GM21576 (cell line): ENCODE measurements around the gene TMEM114.

ENCODE experiments used
- ATAC-seq: cut with Tn5 transposase; IDR thresholded peaks from one replicate; pipeline ENCODE4 v1.9.1; 2021; ENCODE audit warnings: mild to moderate bottlenecking, moderate library complexity; ENCODE audit not compliant: unreplicated experiment

The TMEM114 gene

DNA sequence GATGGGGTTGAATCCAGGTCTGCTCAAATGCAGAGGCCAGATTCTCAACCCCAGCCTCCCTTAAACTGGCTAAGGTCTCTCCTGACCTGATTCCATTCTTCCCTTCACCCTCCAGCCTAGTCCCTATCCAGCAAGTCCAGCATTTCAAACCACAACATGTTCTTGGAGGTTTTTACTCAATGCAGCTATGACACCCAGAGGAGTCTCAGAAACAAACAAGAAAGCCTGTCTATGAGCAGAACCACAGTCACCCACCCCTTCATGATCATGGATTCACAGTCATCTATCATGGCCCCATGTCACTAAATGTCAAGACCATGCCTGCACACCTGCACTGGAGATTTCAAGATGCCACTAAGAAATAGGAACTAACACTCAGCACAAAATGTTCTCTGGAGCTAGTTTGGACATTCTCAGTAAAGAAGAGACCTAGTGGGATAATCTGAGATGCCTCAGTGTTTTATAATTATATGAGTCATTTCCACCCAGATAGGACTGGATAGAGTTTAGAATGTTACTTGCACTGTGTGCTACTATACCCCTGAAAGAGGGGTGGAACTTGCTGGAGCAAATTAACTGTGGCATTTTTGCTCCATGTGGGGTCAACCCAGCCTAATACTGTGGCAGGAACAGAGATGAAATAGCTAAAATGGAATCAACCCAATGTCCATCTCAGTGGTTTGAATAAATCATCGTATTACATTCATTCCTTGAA lies 21.7 kb upstream of the TMEM114 start:
- ATAC-seq, result no peak

DNA sequence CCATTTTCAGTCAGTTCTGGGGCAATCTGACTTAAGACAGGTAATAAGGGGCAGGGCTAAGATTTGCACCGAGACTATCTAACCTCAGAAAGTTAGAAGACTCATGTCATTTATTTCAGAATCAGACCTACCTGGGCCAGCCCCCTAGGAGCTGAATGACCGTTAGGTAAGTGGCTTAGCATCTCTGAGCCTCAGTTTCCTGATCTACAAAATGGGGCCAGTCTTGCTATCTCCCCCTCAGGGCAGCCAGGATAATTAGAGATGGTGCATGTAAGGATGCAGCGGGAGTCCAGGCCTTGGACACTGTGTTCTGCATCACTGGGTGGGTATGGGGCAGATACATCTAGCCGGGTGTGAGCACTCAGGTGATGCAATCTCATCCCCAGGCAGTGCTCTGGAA lies 20.8 kb upstream of the TMEM114 start:
- no peak for ATAC-seq

DNA sequence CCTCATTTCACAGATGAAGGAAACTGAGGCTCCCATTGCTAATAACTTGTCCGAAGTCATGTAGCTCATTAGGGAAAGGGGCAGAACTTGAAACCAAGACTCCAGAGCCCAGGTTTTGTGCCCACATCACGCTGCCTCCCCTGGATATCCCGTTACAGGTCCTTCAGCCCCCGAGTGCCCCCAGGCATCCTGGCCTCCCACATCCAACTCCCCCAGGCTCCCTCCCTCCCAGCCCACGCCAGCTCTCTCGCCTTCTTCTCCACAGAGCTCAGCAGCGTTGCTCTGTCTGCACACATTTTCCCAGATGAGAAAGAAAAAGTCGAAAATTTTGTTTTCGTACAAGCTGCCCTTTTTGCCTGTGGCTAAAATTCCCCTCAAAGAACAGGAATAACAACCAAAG lies 16.9 kb upstream of the TMEM114 start:
- no peak for ATAC-seq

DNA sequence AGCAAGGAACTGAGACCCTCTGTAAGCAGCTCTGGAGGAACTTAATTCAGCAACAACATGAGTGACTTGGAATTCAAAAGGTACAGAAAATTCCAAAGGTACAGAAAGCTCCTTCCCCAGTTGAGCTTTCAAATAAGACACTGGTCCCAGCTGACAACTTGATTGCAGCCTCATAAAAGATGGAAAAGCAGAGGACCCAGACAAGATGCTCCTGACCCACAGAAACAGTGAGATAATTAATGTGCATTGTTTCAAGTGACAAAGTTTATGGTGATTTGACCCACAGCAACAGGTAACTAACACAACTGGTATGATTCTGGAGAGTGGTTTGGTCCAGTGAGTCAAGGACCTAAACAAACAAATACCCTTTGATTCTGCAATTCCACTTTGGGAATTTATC lies 15.2 kb upstream of the TMEM114 start:
- ATAC-seq, result no peak

DNA sequence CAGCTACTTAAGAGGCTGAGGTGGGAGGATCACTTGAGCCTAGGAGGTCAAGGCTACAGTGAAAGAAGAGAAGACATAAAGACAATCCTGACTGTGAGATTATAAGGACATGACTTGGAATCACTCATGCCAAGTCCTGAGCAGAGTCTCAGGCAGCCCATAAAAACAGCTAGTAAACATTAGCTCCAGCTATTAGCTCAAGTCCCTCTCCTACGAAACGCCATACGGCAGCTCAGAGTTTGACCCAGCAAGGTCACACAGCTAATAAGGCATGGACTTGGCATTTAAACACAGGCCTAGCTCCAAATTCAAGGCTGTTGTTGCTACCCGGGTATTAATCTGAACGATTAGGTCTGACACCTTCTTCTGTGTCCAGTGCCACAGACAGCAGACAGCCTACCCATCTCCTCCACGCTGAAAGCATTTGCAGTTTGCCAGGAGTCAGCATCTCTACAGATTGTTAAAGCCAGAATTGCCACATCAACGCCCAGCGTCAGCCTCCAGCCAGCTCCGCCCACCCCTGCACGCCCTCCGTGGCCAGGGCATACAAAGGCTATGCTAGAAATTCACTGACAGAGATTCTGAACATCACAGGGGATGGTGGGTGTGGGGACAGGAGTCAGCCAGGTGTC lies 9.9 kb upstream of the TMEM114 start:
- ATAC-seq, result no peak

DNA sequence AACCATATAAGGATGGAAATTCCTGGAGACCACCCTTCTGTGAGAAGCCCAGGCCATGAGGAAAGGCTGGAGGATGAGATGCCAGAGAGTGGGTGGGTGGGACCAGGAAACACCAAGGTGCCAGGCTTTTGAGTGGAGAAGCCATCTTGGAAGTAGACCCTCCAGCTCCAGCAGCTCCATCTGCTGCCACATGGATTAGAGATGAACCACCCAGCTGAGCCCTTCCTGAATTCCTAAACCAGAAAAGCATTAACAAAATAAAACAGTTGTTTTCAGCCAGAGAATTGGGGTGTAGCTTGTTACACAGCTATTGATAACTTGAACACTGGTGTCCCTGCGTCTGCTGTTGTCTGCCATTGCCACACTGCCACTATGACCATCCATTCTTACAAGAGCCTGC lies 6.3 kb upstream of the TMEM114 start:
- no peak for ATAC-seq

DNA sequence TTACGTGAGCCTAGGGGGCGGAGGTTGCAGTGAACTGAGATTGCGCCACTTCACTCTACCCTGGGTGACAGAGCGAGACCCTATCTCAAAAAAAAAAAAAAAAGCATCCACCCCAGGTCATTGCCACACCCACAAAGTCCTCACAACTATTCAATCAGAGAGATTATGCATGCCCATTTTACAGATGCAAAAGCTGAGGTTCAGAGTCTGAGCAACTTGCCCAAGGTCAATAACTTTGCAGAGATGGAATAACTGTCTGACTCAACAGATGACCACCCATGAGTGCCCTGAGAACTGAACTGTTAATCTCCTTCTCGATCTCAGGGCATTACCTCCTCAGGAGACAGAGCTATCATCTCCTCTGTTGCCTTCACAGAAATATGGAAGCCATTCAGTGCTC lies 5.5 kb upstream of the TMEM114 start:
- no peak for ATAC-seq

DNA sequence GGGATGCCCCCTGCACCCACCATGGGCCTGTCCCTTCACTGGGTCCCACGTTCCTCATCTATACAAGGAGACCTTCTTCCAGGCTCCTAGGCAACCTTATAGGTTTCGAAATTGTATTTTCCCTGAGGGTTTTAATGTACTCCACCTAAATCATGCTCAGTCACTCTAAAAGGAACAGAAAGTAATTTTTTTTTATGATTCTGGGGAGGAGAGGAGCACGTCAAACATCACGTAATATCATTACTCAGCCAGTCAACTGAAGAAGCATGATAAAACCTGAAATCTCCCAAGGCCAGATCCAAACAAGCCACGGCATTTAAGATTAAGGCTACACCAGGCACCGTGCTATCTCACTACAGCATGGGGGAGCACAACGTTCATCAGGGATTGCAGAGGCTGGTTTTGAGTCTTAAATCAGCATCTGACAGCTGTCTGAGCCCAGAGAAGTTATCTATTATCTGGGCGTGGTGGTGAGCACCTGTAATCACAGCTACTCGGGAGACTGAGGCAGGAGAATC lies 3.9 kb upstream of the TMEM114 start:
- ATAC-seq, result no peak

DNA sequence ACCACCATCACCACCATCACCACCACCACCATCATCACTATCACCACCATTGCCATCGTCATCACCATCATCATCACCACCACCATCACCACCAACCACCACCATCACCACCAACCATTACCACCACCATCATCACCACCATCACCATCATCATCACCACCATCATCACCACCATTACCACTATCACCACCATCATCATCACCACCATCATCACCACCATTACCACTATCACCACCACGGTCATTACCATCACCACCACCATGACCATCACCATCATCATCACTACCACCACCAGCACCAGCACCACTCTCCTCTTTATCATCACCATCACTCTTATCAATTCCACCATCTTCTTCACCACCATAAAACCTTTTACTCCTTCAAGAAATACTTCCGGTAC lies 1.1 kb upstream of the TMEM114 start:
- no peak for ATAC-seq

DNA sequence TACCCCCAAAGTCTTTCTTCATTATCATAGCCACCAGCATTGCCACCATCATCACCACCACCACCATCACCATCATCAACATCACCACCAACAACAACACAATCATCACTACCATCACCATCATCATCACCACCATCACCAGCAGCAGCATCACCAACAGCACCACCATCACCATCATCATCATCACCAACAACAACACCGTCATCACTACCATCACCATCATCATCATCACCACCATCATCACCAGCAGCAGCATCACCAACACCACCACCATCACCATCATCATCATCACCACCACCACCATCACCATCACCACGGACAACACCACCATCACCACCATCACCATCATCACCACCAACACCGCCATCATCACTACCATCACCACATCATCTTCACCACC lies 500 bp upstream of the TMEM114 start:
- ATAC-seq, result no peak

DNA sequence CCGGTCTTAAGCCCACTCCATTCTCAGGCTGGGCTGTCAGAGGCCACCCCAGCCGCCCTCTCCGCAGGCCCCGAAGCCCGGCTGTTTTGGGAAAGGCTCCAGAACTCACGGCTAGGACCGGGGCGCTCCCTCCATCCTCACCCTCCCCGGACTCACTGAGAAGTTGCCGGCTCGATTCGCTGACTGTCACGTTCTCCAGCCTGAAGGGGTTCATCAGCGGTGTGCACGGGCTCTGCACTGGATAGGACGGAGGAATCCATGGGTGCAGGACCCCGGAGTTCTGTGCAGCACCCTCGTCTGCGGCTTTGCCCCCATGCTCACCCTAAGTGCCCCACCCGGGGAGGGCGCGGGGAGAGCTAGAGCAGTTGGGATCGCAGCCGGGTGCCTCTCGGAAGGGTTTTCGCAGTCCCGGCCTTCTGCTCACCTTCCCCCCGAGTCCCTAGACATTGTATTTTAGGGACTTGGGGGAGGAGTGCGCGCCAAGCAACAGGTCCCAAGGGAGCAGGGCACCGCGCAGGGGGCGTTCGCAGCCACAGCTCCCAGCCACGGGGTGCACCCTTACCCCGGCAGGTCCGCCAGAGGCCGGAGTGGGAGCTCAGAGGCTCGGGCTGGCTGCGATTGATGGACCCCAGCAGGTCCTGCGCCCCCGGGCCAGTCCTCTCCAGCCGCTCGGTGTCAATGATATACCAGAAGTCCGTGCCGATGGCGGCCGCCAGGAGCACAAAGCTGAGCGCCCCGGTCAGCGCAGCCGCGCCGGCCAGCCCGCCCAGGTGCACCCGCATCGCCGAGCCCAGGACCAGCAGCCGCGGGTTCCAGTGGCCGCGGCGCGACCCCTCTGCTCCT lies 1.0 kb downstream of the TMEM114 start:
- ATAC-seq, result no peak

DNA sequence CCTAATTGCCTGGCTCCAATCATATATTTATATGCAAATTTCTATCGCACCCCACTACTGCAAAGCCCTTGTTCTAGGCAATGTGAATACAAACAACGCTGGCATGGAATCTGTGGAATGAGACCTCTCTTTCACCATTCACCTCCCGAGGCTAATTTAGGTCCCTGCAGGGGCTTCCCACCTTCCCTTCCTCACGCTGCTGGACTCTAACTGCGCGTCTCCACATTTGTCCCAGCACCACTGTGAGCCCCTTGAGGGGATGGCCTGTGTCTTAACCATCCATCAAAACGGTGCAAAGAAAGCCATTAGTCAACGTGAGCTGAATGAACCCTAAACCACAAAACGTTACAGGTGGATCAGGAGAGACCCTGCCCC lies 1.6 kb downstream of the TMEM114 start:
- no peak for ATAC-seq

DNA sequence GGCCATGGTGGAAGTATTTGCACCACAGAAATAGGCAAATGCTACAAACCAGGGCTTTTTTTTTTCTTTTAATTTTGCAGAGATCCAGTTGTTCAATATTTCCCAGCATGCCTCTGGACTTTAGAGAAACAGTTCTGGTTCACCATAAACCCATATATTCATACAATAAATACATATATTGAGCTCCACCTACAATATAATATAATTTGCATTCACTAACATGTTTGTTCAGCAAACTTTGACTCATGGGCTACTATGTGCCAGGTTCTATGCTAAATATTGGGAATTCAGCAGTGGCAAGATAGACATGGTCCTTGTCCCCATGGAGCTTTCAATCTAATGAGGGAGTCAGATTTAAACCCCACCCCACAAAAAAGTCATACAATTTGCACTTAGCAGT lies 3.2 kb downstream of the TMEM114 start:
- ATAC-seq, result no peak

DNA sequence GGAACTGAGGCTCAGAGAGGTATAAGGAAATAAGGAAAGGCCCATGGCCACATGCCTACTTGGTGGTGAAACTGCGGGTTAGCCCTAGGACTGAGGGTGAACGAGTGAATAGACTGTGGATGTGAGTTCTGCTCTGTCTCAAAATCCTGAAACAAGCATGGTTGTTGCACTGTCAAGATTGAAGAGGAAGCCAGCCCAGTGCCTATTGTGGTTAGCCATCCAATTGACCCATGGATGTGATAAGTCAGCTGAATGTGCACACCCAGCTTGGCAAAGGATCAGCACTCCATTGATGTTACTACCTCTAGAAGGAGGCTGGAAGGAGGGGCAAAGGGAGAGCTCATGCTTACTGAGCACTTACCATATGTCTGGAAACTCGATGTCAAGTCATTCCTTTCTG lies 4.5 kb downstream of the TMEM114 start:
- ATAC-seq, result no peak

DNA sequence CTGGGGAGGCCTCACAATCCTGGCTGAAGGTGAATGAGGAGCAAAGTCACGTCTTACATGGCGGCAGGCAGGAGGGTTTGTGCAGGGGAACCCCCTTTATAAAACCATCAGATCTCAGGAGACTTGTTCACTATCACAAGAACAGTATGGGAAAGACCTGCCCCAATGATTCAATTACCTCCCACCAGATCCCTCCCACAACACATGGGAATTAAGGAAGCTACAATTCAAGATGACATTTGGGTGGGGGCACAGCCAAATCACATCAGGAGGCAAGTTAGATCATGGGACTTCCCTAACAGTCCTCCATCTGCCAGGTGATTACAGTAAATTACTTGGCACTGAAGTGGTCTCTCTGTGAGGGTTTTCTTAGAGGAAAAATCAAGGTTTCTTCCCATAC lies 5.3 kb downstream of the TMEM114 start:
- ATAC-seq, result no peak

DNA sequence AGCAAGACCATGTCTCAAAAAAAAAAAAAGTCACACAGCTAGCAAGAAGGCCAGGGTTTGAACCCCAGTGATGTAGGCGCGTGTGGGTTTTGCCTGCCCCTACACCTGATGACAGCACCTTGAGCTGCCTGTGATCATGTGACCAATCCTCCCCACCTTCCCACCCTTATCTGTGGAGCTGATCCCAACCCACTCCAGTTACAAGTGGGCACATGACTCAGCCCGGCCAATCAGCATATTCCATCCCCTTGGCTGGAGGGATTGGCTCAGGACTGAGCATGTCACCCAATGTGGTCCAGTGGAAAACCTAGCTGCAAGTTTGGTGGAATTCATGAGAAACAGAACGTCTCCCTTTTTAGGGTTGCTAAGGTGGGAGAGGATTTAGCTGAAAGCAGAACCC lies 6.6 kb downstream of the TMEM114 start:
- no peak for ATAC-seq

DNA sequence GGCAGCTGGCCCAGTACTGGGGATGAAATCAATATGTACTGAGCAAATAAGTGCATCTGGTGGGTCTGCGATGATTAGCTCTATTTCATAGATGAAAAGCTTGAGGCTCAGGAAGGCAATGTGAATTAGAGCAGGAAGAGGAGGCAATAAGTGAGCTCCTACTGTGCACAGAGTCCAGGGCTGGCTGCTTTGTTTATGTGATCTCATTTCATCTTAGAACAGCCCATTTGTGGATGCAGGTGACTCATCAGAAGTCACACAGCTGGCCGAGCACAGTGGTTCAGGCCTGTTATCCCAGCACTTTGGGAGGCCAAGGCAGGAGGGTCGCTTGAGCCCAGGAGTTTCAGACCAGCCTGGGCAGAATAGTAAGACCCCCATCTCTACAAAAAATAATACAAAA lies 7.1 kb downstream of the TMEM114 start:
- ATAC-seq, result no peak

DNA sequence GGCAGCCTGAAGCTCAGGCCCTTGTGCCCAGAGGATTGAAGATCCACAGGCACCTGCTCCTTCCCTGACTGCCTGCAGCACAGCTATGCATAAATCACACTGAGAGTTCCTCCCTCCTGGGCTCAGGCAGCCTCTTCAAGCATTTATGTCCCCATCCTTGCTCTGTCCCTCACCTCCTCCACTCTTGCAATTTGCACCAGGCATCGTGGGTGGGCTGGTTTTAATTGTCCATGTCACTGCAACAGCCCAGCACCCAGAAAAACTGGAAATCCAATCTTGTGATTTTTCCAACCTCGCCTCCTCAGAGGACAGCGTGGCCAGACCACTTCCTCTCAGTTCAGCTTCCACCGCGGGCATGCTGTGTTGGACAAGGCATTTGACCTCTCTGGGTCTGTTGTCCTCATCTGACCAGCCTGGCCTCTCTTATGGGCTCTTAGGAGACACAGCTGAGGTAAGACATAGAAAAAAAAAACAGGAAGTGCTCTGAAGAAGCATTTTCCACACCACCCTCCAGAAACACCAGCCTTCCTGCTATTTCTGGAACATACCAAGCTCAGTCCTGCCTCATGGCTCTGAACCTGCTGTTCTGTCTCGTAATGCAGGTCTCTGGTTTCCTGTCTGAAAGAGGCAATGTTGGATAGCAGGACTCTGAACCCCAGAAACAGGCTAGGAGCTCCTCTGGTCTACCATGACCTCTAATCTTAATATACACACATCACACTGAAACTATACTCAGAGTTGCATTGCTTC lies 8.3 kb downstream of the TMEM114 start:
- no peak for ATAC-seq

DNA sequence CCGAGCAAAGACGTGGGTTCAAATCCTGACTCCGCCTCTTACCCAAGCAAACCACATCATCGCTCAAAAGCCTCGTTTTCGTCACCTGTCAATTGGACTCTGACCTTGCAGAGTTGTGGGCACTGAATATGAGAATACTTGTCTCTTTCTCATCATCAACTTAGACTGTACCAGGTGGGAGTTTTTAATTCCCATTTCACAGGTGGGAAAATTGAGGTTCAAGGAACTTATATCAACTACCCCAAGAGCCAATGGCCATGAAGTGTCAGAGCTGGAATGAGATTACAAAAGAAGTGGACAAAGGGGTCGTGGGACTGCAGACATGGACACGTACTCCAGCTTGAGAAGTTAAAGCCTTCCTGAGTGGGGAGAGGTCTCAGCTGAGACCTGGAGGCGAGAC lies 10.8 kb downstream of the TMEM114 start:
- ATAC-seq, result no peak

DNA sequence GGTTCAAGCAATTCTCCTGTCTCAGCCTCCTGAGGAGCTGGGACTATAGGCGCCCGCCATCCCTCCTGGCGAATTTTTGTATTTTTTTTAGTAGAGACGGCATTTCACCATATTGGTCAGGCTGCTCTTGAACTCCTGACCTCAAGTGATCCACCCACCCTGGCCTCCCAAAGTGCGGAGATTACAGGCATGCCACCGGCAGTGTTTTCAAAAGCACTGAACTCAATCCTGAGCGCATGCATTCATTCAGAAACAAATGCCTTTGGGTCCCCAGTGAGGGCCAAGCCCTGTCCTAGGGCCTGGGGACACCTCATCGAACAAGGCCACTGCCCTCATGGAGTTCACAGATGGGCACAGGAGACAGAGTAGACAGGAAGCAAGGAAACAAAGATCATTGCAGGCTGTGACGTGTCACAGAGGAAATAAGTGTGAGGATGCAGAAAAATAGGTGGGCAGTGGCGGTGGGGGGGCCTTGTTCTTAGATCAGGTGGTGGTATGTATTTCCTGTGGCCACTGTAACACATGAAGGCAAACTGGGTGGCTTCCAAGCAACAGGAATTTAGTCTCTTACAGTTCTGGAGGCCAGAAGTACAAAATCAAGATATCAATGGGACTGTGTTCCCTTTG lies 12.5 kb downstream of the TMEM114 start:
- ATAC-seq, result no peak
